Kidney capillary endothelial cell (primary cell): ENCODE data around the gene ZIC4.

ENCODE experiments used
- DNase-seq: peaks from one replicate; pipeline ENCODE4 v3.0.0-alpha.2; 2018; ENCODE audit warnings: low spot score

The ZIC4 gene

DNA sequence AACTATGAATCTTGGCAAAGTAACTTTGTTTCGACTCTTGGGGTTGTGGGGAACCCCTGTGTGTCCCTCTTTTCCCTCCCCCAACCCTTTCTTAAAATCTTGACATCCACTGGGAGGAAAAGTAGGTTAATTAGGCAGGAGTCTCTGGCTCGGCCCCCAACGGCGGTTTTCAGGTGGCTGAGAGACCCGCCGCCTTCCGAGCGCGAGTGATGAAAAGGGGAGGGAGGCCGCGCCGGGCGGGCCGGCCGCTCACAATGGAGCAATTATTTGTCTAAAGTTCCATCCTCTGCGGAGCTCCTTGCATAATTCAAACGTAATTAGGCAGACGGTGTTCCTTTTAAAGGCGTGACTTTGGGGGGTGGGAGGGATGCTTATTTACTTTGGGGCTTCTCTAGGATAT, 51.7 kb downstream of the ZIC4 start:
- DNase-seq, result no peak

- DNase-seq, result no peak
These were observed 55.0 kb downstream of the ZIC4 start for GRCh38 chr3:147351301-147351700.

DNA sequence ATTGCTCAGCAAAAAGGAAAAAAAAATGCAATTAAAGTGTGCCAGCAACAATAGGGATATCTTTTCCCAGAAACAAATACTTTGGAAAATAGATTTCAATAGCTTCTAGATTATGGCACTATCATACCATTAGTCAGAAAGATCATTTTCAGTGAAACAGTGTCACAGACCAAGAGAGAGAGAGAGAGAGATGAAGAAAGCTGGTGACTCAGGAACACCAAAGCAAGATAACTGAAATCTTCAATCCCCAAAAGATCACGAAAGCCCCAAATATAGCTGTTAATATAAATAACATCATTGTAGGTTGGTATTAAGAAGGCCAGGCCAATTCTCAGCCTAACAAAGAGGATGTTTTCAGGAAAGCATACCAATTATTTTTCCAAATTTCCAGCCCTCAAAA, 57.4 kb downstream of the ZIC4 start:
- no peak for DNase-seq

DNA sequence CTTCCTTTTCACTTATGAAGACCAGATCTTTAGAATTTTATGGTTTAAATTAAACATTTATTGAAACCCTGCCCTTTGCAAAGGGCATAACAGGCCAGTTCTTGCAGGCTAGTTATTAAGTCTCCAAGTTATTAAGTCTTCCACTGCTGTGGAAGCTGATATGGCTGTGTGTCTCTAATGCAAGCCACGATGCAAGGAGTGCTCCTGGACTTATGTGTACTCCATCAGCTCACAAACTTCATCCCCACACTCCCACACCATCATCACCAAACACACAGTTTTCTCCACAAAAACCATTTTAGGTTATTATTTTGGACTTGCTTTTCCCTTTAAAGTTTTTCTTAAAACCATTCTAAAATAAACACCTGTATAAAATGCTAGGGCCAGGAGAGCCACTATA, 62.4 kb downstream of the ZIC4 start:
- DNase-seq, result no peak

DNA sequence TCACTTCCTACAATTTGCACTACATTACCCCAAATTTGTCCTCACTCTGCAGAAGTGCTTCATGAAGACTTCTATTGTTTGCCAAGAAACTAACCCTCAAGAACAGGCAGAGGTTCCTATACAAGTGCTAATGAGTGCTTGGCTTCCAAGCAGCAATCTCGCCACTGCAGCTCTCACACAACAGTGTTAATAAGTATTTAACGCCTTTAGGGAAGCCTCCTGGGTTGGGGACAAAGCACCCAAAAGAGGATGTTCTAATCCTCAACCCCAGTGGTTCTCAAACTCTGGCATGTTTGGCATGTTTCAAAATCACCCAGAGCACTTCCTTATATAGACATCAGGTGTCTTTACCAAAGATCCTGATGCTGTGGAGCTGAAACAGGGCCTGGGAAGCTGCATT, 64.6 kb downstream of the ZIC4 start:
- no peak for DNase-seq

DNA sequence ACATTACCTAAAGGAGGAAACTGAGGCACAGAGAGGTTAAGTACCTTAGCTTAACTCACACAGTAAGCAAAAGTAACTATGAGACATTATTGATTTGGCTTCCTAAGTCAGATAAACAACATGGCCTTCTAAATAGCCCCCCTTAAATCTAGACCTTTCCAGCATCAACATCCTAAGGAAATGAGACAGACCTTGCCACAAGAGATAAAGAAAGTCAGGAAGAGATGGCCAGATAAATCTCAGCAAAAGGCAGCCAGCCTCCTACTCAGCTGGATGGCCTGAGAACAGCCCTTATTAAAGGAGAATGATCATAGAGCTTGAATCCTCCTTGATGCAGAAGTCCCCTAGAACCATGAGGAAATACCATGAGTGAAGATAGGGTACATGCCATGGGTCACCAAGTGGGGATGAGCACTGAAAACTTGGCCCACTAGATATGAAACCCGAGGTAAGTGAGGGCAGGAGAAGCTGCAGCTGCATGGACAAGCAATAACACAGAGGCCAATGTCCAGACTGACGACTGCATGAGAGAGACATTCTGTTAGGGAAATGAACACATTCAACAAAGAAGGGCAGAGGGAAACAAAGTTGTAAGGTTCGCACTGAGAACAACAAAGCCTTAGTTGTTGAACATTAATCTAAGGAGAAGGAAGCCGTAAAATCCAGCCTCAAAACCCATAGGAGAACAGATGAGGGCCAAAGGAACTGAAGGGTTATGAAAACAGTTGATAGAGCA, 69.6 kb downstream of the ZIC4 start:
- no peak for DNase-seq
